VCaP (cell line): ENCODE measurements around the gene CNN1.

Experiments
- H3K27ac ChIP-seq: fragments of 450-650 bp; 2 replicates; pipeline ENCODE4 v1.5.1; 2017
- TF ChIP-seq, protein P1 (sequence below): fragments of 450-650 bp; conservative IDR thresholded peaks from 2 replicates; pipeline ENCODE4 v1.5.1; 2017; ENCODE audit warnings: mild to moderate bottlenecking, moderate library complexity

The CNN1 gene

DNA sequence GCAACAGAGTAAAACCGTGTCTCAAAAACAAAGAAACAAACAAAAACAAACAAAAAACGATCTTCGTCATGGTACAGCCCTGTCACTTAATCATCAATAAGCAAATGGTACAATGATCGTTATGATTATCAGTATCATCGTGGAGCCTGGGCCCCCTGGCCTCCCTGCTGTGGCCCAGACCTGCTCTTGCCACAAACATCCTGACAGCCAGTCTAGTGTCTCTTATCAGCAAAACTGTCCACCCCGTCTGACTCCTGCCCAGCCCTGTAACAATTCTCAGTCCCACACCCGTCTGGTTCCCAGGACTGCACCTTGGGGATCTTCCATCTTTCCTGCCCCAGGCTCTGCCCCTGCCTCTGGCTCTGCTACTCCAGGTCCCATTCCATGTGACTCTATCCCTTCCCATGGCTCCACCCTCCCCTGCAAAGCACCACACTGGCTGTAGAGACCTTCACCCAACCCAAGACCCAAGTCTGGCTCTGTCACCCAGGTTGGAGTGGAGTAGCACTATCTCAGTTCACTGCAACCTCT, 38.7 kb upstream of the CNN1 start:
- TF ChIP-seq, protein P1, sequence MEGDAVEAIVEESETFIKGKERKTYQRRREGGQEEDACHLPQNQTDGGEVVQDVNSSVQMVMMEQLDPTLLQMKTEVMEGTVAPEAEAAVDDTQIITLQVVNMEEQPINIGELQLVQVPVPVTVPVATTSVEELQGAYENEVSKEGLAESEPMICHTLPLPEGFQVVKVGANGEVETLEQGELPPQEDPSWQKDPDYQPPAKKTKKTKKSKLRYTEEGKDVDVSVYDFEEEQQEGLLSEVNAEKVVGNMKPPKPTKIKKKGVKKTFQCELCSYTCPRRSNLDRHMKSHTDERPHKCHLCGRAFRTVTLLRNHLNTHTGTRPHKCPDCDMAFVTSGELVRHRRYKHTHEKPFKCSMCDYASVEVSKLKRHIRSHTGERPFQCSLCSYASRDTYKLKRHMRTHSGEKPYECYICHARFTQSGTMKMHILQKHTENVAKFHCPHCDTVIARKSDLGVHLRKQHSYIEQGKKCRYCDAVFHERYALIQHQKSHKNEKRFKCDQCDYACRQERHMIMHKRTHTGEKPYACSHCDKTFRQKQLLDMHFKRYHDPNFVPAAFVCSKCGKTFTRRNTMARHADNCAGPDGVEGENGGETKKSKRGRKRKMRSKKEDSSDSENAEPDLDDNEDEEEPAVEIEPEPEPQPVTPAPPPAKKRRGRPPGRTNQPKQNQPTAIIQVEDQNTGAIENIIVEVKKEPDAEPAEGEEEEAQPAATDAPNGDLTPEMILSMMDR: no peak
- H3K27ac ChIP-seq: no peak overlapping the region

DNA sequence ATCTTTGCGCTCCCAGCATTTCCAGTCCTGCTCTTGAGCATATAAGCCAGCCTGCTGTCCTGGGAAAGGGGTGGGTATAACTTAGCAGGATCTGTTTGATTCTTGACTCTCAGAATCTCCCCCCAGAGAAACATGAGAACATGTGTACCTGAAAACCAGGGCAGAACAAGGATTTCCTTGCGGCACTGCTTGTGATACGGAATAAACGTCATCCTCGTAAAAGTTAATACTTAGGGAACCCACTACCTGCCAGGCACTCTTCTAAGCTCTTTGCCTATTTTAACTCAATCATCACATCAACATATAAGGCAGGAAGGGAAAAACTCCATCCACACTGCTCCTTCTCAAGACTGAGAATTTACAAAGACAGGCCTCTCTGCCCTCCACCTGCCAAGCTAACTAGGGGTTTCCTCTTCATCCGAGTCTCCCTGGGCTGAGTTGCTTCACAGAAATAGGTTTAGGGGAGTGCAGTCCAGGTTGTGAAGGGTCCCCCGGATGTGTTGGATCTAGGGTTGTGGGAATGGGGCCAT, 34.1 kb upstream of the CNN1 start:
- TF ChIP-seq, protein P1: no peak
- peak overlapping the region; percentile 92 for H3K27ac ChIP-seq

DNA sequence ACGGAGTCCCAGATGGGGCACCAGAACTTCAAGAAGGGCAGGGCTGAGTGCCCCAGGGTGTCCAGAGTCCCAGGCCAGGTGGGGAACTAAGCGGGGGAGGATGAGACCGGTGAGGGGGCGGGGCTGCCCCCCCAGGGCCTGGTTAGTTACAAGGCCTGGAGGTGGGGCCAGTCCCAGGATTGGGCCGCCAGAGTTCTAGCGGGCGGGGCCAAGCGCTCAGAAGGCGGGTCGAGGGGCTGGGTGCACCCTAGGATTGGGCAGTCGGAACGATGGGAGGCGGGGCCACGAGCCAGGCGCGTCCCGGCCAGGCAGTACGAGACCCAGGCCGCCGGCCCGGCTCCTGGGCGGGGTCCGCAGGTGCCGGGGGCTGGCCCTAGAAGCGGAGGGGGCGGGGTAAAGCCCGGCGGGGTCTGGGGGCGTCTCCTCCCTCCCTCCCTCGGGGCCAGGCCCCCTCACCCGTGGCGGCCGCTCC, 33.6 kb upstream of the CNN1 start:
- peak overlapping the region; percentile 92 for H3K27ac ChIP-seq
- TF ChIP-seq, protein P1: no peak

DNA sequence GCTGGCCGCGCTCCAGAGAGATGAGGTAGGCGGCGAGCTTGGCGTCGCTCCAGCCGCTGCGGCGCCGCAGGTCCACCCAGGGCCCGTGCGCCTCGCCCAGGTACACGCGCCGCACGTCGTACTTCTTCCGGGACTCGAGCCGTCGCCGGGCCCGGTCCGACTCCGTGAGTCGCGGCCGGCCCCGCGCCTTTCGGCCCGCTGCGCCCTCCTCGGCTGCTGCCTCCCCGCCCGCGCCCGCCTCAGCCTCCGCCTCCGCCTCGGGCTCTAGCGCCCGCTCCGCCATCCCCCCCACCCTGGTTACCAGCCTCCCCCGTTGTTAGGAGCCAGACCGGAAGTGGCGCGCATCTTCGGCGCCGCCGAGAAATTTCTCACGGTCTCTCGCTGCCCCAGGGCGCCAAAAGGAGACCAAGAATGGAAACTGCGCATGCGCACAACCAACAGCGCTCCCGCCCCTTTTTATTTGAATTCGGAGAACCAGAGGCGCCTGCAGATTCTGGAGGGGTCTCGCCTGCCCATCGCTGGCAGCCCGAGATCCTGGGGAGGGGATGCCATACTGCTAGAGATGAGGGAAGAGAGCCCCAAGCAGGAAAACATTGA, 33.0 kb upstream of the CNN1 start, which contains the start of gene ZNF653:
Gene ZNF653, minus strand, starts transcription at position 336 of the 597 bp plus-strand sequence. Its CDS starts 53 bp downstream, at position 283.
- TF ChIP-seq, protein P1: no peak
- H3K27ac ChIP-seq: peak within 1 kb of the TSS; percentile 92

DNA sequence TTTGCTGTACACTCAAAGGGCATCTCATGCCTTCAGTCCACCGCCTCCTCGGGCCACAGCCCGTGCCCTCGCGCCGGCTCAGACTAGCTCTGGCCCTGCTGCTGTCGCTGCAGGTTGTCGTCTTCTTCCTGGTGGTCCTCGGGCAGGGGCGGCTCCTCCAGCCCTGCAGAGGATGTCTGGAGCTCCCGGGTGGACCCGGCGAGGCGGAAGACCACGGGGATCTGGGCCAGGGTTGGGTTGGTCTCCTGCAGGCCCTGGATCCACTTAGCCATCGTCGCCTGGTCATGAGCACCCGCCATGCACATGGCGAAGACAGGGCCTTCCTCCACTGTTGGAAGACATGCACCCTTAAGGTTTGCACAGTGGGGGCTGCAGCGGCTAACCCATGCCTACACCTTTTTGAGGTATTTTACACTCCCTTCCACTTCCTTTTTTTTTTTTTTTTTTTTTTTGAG, 32.5 kb upstream of the CNN1 start:
- TF ChIP-seq, protein P1: no peak

DNA sequence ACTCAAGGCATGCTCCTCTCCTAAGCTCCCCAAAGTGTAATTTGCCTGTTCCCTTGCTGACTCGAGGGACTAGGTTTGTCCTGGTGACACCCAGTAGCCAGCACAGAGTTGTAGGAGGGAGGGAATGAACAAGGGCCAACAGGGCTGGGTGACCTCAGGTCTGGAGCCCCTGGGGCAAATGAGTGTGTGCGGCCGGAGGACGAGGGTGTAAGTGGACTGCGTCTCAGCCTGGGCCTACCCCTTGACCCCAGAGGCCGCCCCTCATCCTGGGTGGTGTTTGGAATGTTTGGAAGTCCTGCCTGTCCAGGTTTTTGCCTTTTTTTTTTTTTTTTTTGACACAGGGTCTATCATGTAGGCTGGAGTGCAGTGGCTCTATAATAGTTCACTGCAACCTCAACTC, 31.7 kb upstream of the CNN1 start:
- no peak overlapping the region for H3K27ac ChIP-seq
- TF ChIP-seq, protein P1: no peak

More for the DNA sequence above, 32.5 kb upstream of the CNN1 start:
- peak overlapping the region; percentile 92 for H3K27ac ChIP-seq

DNA sequence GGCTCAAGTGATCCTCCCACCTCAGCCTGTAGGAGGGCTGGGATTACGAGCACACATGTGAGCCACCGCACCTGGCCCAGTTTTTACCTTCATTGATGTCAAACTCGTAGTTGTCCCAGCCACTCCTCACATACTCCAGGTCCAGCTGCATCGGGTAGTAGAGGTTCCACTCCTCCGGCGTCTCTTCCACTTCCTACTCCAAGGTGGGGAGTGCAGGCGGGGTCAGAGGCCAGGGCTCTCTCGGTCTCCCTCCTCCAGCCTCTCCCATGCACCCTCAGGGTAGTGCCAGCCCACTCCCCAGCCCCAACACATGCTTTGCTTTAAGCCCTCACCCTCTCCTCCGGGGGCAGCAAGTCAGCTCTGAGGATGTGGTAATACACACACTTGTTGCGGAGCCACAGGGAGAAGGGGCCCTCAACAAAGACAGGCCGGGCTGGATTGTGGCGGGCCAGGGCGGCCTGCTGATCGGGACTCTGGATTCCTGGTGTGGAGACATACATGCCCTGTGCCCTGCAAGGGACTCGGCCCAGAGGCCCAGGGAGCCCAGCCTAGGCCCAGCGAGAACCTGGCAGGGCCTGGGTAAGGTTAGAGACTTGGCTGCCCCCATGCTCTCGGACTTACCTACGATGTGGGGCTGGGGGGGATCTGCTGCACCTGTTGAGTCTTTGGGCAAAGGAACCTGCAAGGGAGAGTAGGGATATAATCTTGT, 31.1 kb upstream of the CNN1 start:
- TF ChIP-seq, protein P1: no peak
- no peak overlapping the region for H3K27ac ChIP-seq
